Body of pancreas (tissue), 4 donors: ENCODE data around the gene CNNM3.

Experiments used
- POLR2A ChIP-seq, 3 donors: fragments of 450-650 bp; IDR thresholded peaks; one replicate each; pipeline ENCODE4 v1.6.1; 2016; ENCODE audit warnings: antibody characterized with exemption in 3 of 3, mild to moderate bottlenecking in 2 of 3
- TF ChIP-seq, protein P1 (sequence below), 7 experiments: fragments of 450-650 bp in 4 of 7; fragments of 200-600 bp in 3 of 7; sonication (generic) in 3 of 7; IDR thresholded peaks; one replicate each; pipeline ENCODE4 v1.5.1; 2016 to 2019; ENCODE audit warnings: antibody characterized with exemption in 7 of 7

DNA sequence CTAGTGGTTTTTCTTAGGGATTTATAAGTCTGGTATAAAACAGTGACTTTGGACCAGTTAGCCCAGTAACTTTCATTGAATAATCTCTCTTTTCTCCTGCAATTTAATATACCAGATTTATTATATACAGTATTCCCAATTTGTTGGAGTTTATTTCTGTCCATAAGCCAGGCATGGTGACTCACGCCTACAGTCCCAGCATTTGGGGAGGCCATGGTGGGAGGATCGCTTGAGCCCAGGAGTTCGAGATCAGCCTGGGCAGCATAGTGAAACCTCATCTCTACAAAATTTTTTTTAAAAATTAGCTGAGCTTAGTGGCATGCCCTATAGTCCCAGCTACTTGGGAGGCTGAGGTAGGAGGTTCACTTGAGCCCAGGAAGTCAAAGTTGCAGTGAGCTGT lies 28.7 kb upstream of the CNNM3 start:
- TF ChIP-seq, protein P1, sequence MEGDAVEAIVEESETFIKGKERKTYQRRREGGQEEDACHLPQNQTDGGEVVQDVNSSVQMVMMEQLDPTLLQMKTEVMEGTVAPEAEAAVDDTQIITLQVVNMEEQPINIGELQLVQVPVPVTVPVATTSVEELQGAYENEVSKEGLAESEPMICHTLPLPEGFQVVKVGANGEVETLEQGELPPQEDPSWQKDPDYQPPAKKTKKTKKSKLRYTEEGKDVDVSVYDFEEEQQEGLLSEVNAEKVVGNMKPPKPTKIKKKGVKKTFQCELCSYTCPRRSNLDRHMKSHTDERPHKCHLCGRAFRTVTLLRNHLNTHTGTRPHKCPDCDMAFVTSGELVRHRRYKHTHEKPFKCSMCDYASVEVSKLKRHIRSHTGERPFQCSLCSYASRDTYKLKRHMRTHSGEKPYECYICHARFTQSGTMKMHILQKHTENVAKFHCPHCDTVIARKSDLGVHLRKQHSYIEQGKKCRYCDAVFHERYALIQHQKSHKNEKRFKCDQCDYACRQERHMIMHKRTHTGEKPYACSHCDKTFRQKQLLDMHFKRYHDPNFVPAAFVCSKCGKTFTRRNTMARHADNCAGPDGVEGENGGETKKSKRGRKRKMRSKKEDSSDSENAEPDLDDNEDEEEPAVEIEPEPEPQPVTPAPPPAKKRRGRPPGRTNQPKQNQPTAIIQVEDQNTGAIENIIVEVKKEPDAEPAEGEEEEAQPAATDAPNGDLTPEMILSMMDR (IDR thresholded peaks at IDR 0.05) = no peak
- no peak for TF ChIP-seq POLR2A (IDR thresholded peaks at IDR 0.05)
